Left ventricle myocardium inferior (tissue), 1 donor: ENCODE data around the gene NCKAP5L. TPM values are rescaled to one million over a fixed set of nuclear protein-coding genes. Genes with fewer than 3 reads are reported as not detected.

Experiments used
- DNase-seq: peaks from one replicate; pipeline ENCODE4 v3.0.0-alpha.2; 2020
- H3K27ac ChIP-seq: fragments of 200-600 bp; replicated peaks from 2 replicates; pipeline ENCODE4 v1.8.0; 2021
- H3K27me3 ChIP-seq: fragments of 200-600 bp; 2 replicates; pipeline ENCODE4 v1.8.0; 2021; ENCODE audit warnings: low read depth
- H3K36me3 ChIP-seq: fragments of 200-600 bp; 2 replicates; pipeline ENCODE4 v1.8.0; 2021
- H3K4me1 ChIP-seq: fragments of 200-600 bp; 2 replicates; pipeline ENCODE4 v1.8.0; 2021
- H3K4me3 ChIP-seq: fragments of 200-600 bp; 2 replicates; pipeline ENCODE4 v1.8.0; 2021; ENCODE audit warnings: mild to moderate bottlenecking, moderate library complexity
- H3K9me3 ChIP-seq: fragments of 200-600 bp; replicated peaks from 2 replicates; pipeline ENCODE4 v1.8.0; 2021
- CTCF ChIP-seq: fragments of 200-600 bp; IDR thresholded peaks from 2 replicates; pipeline ENCODE4 v1.8.0; 2021; ENCODE audit warnings: antibody characterized with exemption, mild to moderate bottlenecking, borderline replicate concordance
- intact Hi-C: fragments of 100-400 bp; cut with micrococcal nuclease; formaldehyde crosslinking; loops from one replicate; pipeline ENCODE4 v1.11.0; 2022
- total RNA-seq: library from RNA; stranded (reverse); fragmentation: NEBNext Ultra II Directional; extraction: Animal tissue kit (Norgen Biotek cat#: 25700); gene quantifications from one replicate; pipeline ENCODE4 v1.2.1, GENCODE V29; 2021
- donor health status: DM: no; HTN: yes; CAD: no; lungs with severe emphysema.

The NCKAP5L gene
- total RNA-seq, 1 donor from 2014 or later = 25.5 TPM

GRCh38 chr12:49867570-49868341, 39.5 kb upstream of the NCKAP5L start:
- no peak for DNase-seq
- Histone ChIP-seq H3K36me3 (no peaks in the 10 kb centered on the region), H3K4me3 (no peak overlapping the region), H3K27me3 (peaks cover 20% of the 10 kb centered on the region), H3K27ac (peak overlapping the region; percentile 82), H3K9me3 (no peaks in the 10 kb centered on the region), H3K4me1 (peaks cover 43% of the 10 kb centered on the region)
- intact Hi-C loops = loop anchor here (10.0 kb wide), 2 partner anchors 77 to 187 kb away; partner anchors contain the start of gene ASIC1
- TF ChIP-seq CTCF = no peak

DNA sequence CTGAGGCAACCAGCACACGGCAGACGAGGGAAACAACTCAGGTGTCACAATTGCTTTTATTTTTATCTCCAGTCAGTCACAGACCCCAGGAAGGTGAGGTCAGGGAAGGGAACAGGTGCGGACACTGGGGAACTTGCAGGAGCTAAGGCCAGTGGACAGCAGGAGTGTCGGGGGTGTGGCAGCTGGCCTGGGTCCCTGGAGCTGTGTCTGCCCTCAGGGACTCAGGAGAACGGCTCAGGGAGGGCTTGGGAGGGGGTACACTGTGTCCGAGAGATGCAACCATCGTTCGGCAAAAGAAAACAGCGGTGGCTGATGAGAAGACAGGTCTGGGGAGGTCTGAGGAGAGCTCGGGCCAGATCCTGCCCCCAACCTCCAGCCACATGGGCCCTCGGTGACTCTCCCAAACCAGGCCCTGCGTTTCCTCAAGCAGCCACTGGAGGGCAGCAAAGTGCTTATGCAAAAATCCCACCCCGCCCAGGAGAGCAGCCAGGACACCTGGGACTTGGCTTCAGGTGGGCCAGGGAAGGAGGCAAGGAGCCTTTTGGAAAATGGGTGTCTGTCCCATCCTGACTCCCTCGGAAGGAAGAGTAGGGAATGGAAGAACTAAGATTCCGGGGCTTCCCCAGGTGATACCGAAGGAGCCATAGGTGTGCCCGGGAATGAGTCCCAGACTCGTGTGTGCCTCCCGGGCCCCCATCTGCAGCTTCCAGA, 38.8 kb upstream of the NCKAP5L start:
- H3K36me3 ChIP-seq = no peaks in the 10 kb centered on the region
- intact Hi-C loops = loop anchor here (10.0 kb wide), 2 partner anchors 78 to 188 kb away; partner anchors contain the start of gene ASIC1
- no peak overlapping the region for H3K4me3 ChIP-seq
- H3K9me3 ChIP-seq = no peaks in the 10 kb centered on the region
- DNase-seq = peak; percentile 74
- H3K4me1 ChIP-seq = peaks cover 39% of the 10 kb centered on the region
- H3K27me3 ChIP-seq = peaks cover 20% of the 10 kb centered on the region
- H3K27ac ChIP-seq = peak overlapping the region; percentile 82
- TF ChIP-seq CTCF = peak; percentile 98

GRCh38 chr12:49865782-49866135, 37.5 kb upstream of the NCKAP5L start:
- Histone ChIP-seq H3K36me3 (no peaks in the 10 kb centered on the region), H3K27ac (no peak overlapping the region), H3K9me3 (no peaks in the 10 kb centered on the region), H3K27me3 (peaks cover 20% of the 10 kb centered on the region), H3K4me3 (no peak overlapping the region), H3K4me1 (peaks cover 39% of the 10 kb centered on the region)
- DNase-seq = no peak
- TF ChIP-seq CTCF = no peak
- intact Hi-C loops = loop anchor here (10.0 kb wide), 2 partner anchors 79 to 189 kb away; partner anchors contain the start of gene ASIC1

DNA sequence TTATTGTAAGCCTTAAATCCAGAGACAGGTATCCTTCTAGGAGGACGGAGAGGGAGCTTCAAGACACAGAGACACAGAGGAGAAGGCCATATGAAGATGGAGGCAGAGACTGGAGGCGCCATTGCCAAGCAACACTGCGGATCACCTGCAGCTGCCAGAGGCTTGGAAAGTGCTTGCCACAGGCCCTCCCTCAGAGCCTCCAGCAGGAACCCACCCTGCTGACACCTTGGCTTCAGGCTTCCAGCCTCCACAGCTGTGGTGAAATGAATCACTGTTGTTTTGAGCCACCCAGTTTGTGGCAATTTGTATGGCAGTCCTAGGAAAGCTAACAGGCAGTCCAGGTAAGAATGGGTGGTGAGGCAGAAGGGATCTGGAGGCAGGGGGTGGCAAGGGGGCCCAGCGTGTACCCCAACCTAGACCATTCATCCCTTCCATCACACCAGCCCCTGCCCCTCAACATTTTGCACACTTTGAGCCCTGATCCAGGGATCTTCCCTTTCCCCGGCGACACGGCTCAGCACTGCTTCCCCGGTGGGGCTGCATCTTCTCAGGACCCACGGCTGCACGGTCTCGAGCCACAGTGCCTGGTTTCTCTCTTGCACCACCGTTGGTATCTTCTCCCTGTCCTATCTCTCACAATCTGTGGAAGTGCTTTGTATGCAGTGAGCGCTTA, 37.0 kb upstream of the NCKAP5L start:
- no peak for DNase-seq

More for the DNA sequence above, 37.0 kb upstream of the NCKAP5L start:
- TF ChIP-seq CTCF = no peak
- H3K27me3 ChIP-seq = peaks cover 20% of the 10 kb centered on the region
- no peak overlapping the region for H3K4me3 ChIP-seq
- no peaks in the 10 kb centered on the region for H3K36me3 ChIP-seq
- no peaks in the 10 kb centered on the region for H3K9me3 ChIP-seq
- peaks cover 34% of the 10 kb centered on the region for H3K4me1 ChIP-seq
- intact Hi-C loops = loop anchor here (10.0 kb wide), 2 partner anchors 80 to 190 kb away; partner anchors contain the start of gene ASIC1
- H3K27ac ChIP-seq = no peak overlapping the region
